HG02943 (cell line): ENCODE results near the gene LTA.

Experiments used
- ATAC-seq: cut with Tn5 transposase; IDR thresholded peaks from one replicate; pipeline ENCODE4 v1.9.1; 2021; ENCODE audit warnings: mild to moderate bottlenecking, low read depth, moderate library complexity; ENCODE audit not compliant: unreplicated experiment

LTA gene

DNA sequence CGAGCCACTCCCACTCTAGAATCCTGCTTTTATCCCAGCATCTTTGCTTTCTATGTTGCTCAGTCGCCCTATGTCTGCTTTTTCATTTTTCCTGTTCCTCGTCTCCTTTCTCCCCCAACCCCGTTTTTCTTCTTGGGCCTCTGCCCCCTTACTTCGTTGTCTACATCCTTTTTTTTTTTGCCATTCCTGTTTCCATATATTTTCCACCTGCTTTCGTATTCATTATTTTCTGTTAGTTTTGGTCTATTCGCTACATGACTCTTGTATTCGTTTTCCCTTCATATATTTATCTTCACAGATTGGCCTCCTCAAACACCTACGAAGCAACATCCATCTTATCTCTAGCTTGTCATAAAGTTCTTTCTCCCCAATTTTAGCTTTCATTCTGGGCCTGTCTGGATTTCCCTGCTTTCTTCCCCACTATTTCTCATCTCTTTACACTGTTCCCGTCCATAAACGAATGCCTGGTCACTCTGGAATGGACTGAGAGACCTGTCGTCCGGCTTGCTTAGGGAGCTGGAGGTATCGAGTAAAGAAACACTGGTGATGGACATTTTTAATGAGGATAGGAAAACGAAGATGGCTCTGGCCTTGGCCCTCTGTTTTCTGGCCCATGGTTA, 49.3 kb downstream of the LTA start:
- no peak for ATAC-seq

DNA sequence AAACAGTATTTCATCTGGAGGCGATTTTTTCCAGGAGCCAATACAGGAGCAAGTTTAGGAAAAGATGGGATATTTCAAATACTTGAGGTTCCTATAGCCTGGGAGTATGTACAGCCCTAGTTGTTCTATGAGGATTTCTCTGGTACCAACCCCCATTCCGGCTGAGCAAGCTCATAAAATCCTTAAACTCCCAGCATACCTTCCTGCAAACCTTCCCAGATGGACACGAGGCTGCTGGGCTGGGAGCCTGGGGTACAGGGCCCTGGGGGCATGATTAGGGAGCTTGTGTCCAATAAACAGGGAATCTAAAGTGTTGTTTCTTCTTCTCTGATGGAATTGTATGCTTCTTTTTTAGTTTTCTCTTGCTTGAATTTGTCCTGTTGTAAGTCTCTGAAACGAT, 49.9 kb downstream of the LTA start:
- no peak for ATAC-seq

DNA sequence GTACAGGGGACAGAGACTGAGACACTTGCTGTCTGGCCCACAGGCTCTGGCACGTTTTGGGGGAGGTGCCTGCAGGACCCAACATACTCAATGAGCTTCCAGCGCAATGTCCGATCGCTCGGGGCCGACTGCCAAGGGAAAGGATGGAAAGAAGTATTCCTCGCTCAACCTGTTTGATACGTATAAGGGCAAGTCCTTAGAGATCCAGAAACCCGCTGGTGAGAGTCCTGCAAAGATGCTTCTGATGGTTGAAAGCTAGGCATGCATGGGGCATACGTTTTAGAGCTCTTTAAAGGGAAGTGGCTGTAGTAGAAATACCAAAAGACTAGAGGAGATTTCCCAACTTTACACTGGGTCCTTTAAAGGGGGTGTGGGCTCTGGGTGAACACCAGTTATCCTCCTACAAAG, 50.6 kb downstream of the LTA start:
- no peak for ATAC-seq
